WERI-Rb-1 (cell line): Measurements from ENCODE around the gene CHST2.

Experiments used
- DNase-seq: peaks from one replicate; pipeline ENCODE4 v3.0.0-alpha.2; 2020
- H3K27ac ChIP-seq: fragments of 250-450 bp; sonication (Bioruptor Pico); 2 replicates; pipeline ENCODE4 v1.5.1; 2020; ENCODE audit warnings: mild to moderate bottlenecking, moderate library complexity
- H3K27me3 ChIP-seq: fragments of 250-450 bp; sonication (Bioruptor Pico); 2 replicates; pipeline ENCODE4 v1.5.1; 2021; ENCODE audit warnings: mild to moderate bottlenecking, low read depth, moderate library complexity; ENCODE audit not compliant: insufficient read depth, severe bottlenecking
- H3K36me3 ChIP-seq: fragments of 250-450 bp; sonication (Bioruptor Pico); 2 replicates; pipeline ENCODE4 v1.5.1; 2020; ENCODE audit warnings: mild to moderate bottlenecking, moderate library complexity
- H3K4me3 ChIP-seq: 2 replicates; pipeline ENCODE4 v1.5.1; 2011; ENCODE audit warnings: low read depth, mild to moderate bottlenecking, control low read depth, low read length
- H3K9me3 ChIP-seq: fragments of 250-450 bp; sonication (Bioruptor Pico); 2 replicates; pipeline ENCODE4 v1.5.1; 2021; ENCODE audit warnings: mild to moderate bottlenecking, moderate library complexity; ENCODE audit not compliant: severe bottlenecking
- TF ChIP-seq, protein P1 (sequence below): IDR thresholded peaks from 2 replicates; pipeline ENCODE4 v1.5.1; 2011; ENCODE audit warnings: low read depth, mild to moderate bottlenecking, control low read depth, inconsistent platforms, low read length

Gene CHST2

DNA sequence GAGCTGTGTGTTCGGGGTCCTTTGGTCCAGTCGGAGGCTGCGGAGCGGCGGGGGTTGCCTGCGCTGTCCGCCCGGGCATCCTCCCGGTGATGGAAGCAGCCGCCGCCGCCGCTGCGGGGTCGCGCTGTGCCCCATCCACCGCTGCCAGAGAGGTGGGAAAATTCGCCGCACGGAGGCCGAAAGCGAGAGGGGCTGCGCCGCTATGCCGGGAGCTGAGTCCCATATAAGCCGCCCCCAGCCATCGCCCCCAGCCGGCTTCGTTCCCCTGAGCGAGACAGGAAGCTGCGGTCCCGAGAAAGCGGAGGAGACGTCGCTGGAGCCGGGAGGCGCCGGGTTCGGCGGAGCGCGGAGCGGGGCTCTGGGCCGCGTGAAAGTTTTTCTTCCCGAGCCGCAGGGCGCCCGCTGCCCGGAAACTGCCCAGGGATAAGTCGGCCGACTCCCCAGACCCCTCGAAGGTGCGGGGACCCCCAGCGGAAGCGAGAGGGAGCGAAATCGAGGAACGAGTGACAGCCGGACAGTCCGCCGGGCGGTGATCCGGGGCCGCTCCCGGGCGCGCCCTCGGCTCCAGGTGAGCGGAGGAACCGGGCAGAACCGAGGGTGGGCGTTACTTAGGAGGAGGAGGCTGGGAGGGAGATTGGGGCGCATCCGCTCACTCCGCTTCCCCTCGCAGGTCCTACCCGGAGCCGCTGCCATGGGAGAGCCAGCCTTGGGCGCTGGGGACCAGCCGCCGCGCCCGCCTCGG lies 574 bp downstream of the CHST2 start:
- H3K4me3 ChIP-seq = peak overlapping the region; percentile 64
- no peak overlapping the region for H3K27ac ChIP-seq
- DNase-seq = peak; percentile 20
- peaks cover 43% of the 10 kb centered on the region for H3K27me3 ChIP-seq
- TF ChIP-seq, protein P1, sequence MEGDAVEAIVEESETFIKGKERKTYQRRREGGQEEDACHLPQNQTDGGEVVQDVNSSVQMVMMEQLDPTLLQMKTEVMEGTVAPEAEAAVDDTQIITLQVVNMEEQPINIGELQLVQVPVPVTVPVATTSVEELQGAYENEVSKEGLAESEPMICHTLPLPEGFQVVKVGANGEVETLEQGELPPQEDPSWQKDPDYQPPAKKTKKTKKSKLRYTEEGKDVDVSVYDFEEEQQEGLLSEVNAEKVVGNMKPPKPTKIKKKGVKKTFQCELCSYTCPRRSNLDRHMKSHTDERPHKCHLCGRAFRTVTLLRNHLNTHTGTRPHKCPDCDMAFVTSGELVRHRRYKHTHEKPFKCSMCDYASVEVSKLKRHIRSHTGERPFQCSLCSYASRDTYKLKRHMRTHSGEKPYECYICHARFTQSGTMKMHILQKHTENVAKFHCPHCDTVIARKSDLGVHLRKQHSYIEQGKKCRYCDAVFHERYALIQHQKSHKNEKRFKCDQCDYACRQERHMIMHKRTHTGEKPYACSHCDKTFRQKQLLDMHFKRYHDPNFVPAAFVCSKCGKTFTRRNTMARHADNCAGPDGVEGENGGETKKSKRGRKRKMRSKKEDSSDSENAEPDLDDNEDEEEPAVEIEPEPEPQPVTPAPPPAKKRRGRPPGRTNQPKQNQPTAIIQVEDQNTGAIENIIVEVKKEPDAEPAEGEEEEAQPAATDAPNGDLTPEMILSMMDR = no peak
- no peaks in the 10 kb centered on the region for H3K36me3 ChIP-seq
- H3K9me3 ChIP-seq = no peaks in the 10 kb centered on the region

- Histone ChIP-seq H3K36me3 (no peaks in the 10 kb centered on the region), H3K4me3 (peak overlapping the region; percentile 64), H3K27ac (no peak overlapping the region), H3K9me3 (no peaks in the 10 kb centered on the region), H3K27me3 (peaks cover 43% of the 10 kb centered on the region)
- DNase-seq = peak; percentile 31
- TF ChIP-seq, protein P1 = 0 out of 2 replicates have a peak, but pooled peaks have one; percentile 25
These were observed 1.2 kb downstream of the CHST2 start for GRCh38 chr3:143120716-143121240.

DNA sequence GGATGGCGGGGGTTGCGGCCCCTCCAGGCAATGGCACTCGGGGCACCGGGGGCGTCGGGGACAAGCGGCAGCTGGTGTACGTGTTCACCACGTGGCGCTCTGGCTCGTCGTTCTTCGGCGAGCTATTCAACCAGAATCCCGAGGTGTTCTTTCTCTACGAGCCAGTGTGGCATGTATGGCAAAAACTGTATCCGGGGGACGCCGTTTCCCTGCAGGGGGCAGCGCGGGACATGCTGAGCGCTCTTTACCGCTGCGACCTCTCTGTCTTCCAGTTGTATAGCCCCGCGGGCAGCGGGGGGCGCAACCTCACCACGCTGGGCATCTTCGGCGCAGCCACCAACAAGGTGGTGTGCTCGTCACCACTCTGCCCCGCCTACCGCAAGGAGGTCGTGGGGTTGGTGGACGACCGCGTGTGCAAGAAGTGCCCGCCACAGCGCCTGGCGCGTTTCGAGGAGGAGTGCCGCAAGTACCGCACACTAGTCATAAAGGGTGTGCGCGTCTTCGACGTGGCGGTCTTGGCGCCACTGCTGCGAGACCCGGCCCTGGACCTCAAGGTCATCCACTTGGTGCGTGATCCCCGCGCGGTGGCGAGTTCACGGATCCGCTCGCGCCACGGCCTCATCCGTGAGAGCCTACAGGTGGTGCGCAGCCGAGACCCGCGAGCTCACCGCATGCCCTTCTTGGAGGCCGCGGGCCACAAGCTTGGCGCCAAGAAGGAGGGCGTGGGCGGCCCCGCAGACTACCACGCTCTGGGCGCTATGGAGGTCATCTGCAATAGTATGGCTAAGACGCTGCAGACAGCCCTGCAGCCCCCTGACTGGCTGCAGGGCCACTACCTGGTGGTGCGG lies 1.9 kb downstream of the CHST2 start:
- peak; percentile 86 for DNase-seq
- Histone ChIP-seq H3K27me3 (peaks cover 43% of the 10 kb centered on the region), H3K27ac (no peak overlapping the region), H3K4me3 (peak overlapping the region; percentile 64), H3K9me3 (no peaks in the 10 kb centered on the region), H3K36me3 (no peaks in the 10 kb centered on the region)
- TF ChIP-seq, protein P1 = peak; percentile 87

GRCh38 chr3:143122089-143122430 lies 2.5 kb downstream of the CHST2 start:
- DNase-seq = no peak
- TF ChIP-seq, protein P1 = no peak
- no peak overlapping the region for H3K27ac ChIP-seq
- H3K4me3 ChIP-seq = no peak overlapping the region
- no peaks in the 10 kb centered on the region for H3K36me3 ChIP-seq
- H3K27me3 ChIP-seq = peaks cover 46% of the 10 kb centered on the region
- H3K9me3 ChIP-seq = no peaks in the 10 kb centered on the region

DNA sequence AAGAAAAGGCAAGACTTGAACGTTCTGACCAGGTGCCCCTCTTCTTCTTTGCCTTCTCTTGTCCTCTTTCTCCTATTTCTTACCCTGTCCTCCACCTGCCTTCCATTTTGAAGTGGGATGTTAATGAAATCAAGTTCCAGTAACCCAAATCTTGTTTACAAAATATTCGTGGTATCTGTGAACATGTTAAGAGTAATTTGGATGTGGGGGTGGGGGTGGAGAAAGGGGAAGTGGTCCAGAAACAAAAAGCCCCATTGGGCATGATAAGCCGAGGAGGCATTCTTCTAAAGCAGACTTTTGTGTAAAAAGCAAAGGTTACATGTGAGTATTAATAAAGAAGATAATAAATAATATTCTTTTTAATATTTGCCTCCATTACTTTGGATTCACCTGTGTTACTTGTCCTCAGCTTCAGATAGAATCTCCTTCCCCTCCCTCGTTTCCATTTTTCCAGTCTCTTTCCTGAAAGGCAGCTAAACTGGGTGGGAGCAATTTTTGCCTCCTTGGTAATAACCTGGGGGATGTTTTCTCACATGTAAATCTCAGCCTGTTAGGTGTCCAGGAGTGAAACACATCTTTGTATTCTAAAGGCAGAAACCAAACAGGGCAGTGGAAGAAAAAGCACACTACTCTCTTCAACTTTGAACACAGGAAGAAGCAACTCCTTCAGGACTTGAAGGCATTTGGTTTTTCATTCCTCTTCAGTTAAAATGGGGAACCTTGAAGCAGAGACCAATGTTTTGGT lies 3.2 kb downstream of the CHST2 start:
- Histone ChIP-seq H3K27me3 (peaks cover 45% of the 10 kb centered on the region), H3K36me3 (no peaks in the 10 kb centered on the region), H3K4me3 (no peak overlapping the region), H3K27ac (no peak overlapping the region), H3K9me3 (no peaks in the 10 kb centered on the region)
- no peak for DNase-seq
- TF ChIP-seq, protein P1 = no peak
